Esophagus muscularis mucosa (tissue), 4 donors: ENCODE data around the gene OR6A2. TPM values are rescaled to one million over a fixed set of nuclear protein-coding genes. Genes with fewer than 3 reads are reported as not detected.

Experiments
- DNase-seq: peaks from one replicate; pipeline ENCODE4 v3.0.0-alpha.2; 2017; ENCODE audit errors: extremely low spot score
- H3K27ac ChIP-seq, 4 donors: fragments of 200-600 bp; sonication (generic); replicated peaks in 1 of 4; 1 replicate in 3 of 4; 2 replicates in 1 of 4; pipeline ENCODE4 v1.5.1; 2016 to 2019; ENCODE audit warnings: mild to moderate bottlenecking in 1 of 4
- H3K27me3 ChIP-seq, 4 donors: fragments of 200-600 bp; sonication (generic); one replicate each; pipeline versions ENCODE4 v1.5.1 to v1.6.0; 2016 to 2019
- H3K36me3 ChIP-seq, 4 donors: fragments of 200-600 bp; sonication (generic); one replicate each; pipeline ENCODE4 v1.5.1; 2016 to 2019
- H3K4me1 ChIP-seq, 4 donors: fragments of 200-600 bp; sonication (generic); one replicate each; pipeline ENCODE4 v1.5.1; 2016 to 2019
- H3K4me3 ChIP-seq, 4 donors: fragments of 200-600 bp; sonication (generic); 1 replicate in 2 of 4; 2 replicates in 2 of 4; pipeline ENCODE4 v1.5.1; 2016 to 2019; ENCODE audit warnings: mild to moderate bottlenecking in 4 of 4, moderate library complexity in 1 of 4
- H3K9me3 ChIP-seq, 4 donors: fragments of 200-600 bp; sonication (generic); 1 replicate in 3 of 4; 2 replicates in 1 of 4; pipeline ENCODE4 v1.5.1; 2016 to 2019
- CTCF ChIP-seq, 3 experiments: fragments of 200-600 bp in 2 of 3; fragments of 450-650 bp in 1 of 3; sonication (generic) in 2 of 3; IDR thresholded peaks; one replicate each; pipeline ENCODE4 v1.5.1; 2017 to 2019; ENCODE audit warnings: antibody characterized with exemption in 3 of 3, mild to moderate bottlenecking in 2 of 3, moderate library complexity in 1 of 3
- EP300 ChIP-seq: sonication (generic); formaldehyde crosslinking; IDR thresholded peaks from one replicate; pipeline ENCODE4 v1.6.1; 2017; ENCODE audit warnings: antibody characterized with exemption
- POLR2A ChIP-seq: fragments of 450-650 bp; IDR thresholded peaks from one replicate; pipeline ENCODE4 v1.6.1; 2017; ENCODE audit warnings: antibody characterized with exemption, moderate library complexity, mild to moderate bottlenecking, low read depth
- POLR2AphosphoS5 ChIP-seq, 2 donors: sonication (generic); formaldehyde crosslinking; IDR thresholded peaks; one replicate each; pipeline ENCODE4 v1.6.1; 2017; ENCODE audit warnings: antibody characterized with exemption in 2 of 2
- WGBS: methylation state at CpG from one replicate; pipeline ENCODE4 v1.1.5; 2018; 5-methylcytosine and 5-hydroxymethylcytosine counted together
- intact Hi-C: fragments of 100-400 bp; cut with DNase I; formaldehyde crosslinking; loops from one replicate; pipeline ENCODE4 v1.15.1; 2023
- total RNA-seq, 4 donors: library from RNA; depleted of rRNA; stranded (reverse); fragments of >200 nt; gene quantifications; one replicate each; pipeline versions ENCODE4 v1.1.0 to v1.2.1, GENCODE V29; 2016

Gene OR6A2
- total RNA-seq, 4 donors from 2014 or later = 0.06 TPM; not detected in 3

- no peak overlapping the region for H3K4me3 ChIP-seq
- H3K36me3 ChIP-seq = no peaks in the 10 kb centered on the region
- H3K27me3 ChIP-seq = no peaks in the 10 kb centered on the region
- no peaks in the 10 kb centered on the region for H3K4me1 ChIP-seq
- 75% methylated on average over 3 of the region's 3 CpGs for WGBS
- H3K9me3 ChIP-seq = no peaks in the 10 kb centered on the region
- peak overlapping the region in 1 of 4 donors; percentile 50 for H3K27ac ChIP-seq
- no peak for TF ChIP-seq EP300
- TF ChIP-seq POLR2AphosphoS5 (IDR thresholded peaks at IDR 0.05) = no peak
- TF ChIP-seq POLR2A = no peak
- no peak for TF ChIP-seq CTCF (IDR thresholded peaks at IDR 0.05)
- DNase-seq = no peak
- intact Hi-C loops = no loop called here
Observed at GRCh38 chr11:6747097-6747668, 52.3 kb downstream of the OR6A2 start.

GRCh38 chr11:6746626-6747025, 52.9 kb downstream of the OR6A2 start:
- Histone ChIP-seq H3K36me3 (no peaks in the 10 kb centered on the region), H3K4me3 (peak overlapping the region; percentile 22 to 35 (median 30)), H3K27me3 (no peaks in the 10 kb centered on the region), H3K9me3 (no peaks in the 10 kb centered on the region), H3K27ac (peak overlapping the region in 2 of 4 donors; percentile 50 to 52), H3K4me1 (no peaks in the 10 kb centered on the region)
- TF ChIP-seq EP300 (no peak), CTCF (IDR thresholded peaks at IDR 0.05) (no peak), POLR2A (no peak)
- intact Hi-C loops = no loop called here
- 63% methylated on average over 1 of the region's 1 CpG for WGBS
- no peak for DNase-seq

DNA sequence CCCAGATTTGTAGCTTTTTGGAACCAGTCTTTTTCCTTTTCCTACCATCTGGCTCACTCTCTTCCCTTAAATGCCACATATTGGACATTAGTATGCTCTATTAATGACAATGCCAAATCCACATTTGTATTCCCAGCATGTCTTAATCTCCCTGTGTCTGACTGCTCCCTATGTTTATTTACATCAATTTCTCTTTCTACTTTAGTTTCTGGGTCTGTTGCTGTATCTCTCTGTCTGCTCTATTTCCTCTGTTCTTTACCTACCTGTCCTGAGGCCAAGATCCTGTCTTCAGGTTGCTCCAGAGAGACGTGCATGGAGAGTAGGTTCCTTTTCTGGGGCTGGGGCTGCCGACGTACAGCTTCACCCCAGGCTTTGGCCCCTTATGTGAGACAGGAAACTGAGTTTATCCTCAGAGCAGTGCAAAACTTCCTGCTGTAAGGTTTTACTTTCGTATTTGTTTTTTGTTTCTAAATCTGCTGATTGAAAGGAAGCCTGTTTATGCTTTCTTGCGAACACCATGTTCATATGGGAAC, 53.3 kb downstream of the OR6A2 start:
- 46% methylated on average over 5 of the region's 5 CpGs for WGBS
- TF ChIP-seq POLR2A (no peak), POLR2AphosphoS5 (IDR thresholded peaks at IDR 0.05) (peak; percentile 11 to 34), CTCF (IDR thresholded peaks at IDR 0.05) (no peak)
- Histone ChIP-seq H3K4me1 (no peaks in the 10 kb centered on the region), H3K27me3 (no peaks in the 10 kb centered on the region), H3K9me3 (no peaks in the 10 kb centered on the region), H3K4me3 (peak overlapping the region; percentile 22 to 35 (median 30)), H3K36me3 (no peaks in the 10 kb centered on the region), H3K27ac (peak overlapping the region; percentile 36 to 52 (median 46))
- DNase-seq = no peak
- intact Hi-C loops = no loop called here

DNA sequence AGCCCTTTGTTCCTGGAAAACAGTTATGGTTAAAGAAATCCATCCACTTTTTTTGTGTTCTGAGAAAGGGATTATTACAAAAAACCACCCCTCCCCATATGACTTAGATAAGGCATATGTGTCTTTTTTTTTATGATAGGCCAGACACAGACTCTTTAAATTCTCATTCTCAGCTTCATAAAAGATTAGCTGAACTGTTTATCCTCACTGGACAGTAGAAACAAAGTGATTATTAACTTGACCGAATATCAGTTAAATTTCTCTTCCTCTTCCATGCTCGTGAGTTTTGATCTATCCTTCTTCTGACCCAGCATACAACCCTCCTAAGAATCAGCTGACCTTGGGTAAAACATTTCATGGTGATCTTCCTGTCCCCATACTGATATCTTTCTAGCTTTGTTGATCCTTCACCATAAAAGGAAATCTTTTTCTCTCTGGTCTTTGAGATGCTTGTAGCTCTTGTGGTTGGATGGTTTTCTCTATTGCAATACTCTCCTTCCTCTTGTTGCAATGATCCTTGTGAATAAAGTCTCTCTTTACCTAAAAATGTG, 53.9 kb downstream of the OR6A2 start:
- H3K27ac ChIP-seq = peak overlapping the region in 3 of 4 donors; percentile 41 to 52 (median 50)
- no peaks in the 10 kb centered on the region for H3K9me3 ChIP-seq
- no peak for DNase-seq
- H3K36me3 ChIP-seq = no peaks in the 10 kb centered on the region
- no peak for TF ChIP-seq EP300
- TF ChIP-seq POLR2AphosphoS5 (IDR thresholded peaks at IDR 0.05) = no peak
- TF ChIP-seq CTCF (IDR thresholded peaks at IDR 0.05) = no peak
- TF ChIP-seq POLR2A = no peak
- no peaks in the 10 kb centered on the region for H3K27me3 ChIP-seq
- 37% methylated on average over 2 of the region's 2 CpGs for WGBS
- H3K4me3 ChIP-seq = peak overlapping the region; percentile 22 to 35 (median 30)
- intact Hi-C loops = no loop called here
- H3K4me1 ChIP-seq = no peaks in the 10 kb centered on the region

DNA sequence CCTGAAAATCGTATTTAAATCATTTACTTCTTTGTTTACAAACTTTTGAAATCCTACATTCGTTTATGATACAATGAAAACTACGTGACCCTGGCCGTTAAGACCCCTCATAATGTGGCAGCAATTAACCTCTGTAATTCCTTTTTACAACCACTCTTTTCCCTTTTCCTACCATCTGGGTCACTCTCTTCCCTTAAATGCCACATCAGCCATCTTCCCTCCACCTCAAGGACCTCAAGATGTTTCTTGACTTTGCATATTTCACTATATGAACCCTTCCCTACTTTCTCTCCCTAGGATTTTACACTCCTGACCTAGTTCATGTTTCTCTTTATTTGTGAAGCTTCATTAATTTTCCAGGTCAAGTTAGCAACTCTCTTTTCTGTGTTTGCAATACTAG, 54.5 kb downstream of the OR6A2 start:
- no peaks in the 10 kb centered on the region for H3K9me3 ChIP-seq
- H3K4me3 ChIP-seq = peak overlapping the region in 2 of 4 donors; percentile 29 to 31
- no peaks in the 10 kb centered on the region for H3K4me1 ChIP-seq
- WGBS = 79% methylated on average over 3 of the region's 4 CpGs
- TF ChIP-seq EP300 (no peak), POLR2AphosphoS5 (IDR thresholded peaks at IDR 0.05) (no peak), POLR2A (no peak), CTCF (IDR thresholded peaks at IDR 0.05) (no peak)
- H3K27me3 ChIP-seq = no peaks in the 10 kb centered on the region
- intact Hi-C loops = no loop called here
- H3K27ac ChIP-seq = peak overlapping the region in 1 of 4 donors; percentile 52
- no peak for DNase-seq
- no peaks in the 10 kb centered on the region for H3K36me3 ChIP-seq
